Central memory CD8-positive, alpha-beta T cell (primary cell): ENCODE measurements around the gene TFEC.
"Not testable (repeated sequence)": the region's sequence is repeated elsewhere in the genome, so short reads cannot be mapped to it uniquely, and the experiment has no call there.

Experiments used
- ATAC-seq: fragments of 150-1000 bp; cut with Tn5 transposase; replicated peaks from 2 replicates; pipeline ENCODE4 v1.10.0; 2022; ENCODE audit warnings: mild to moderate bottlenecking, moderate FRiP score, moderate number of reproducible peaks; ENCODE audit not compliant: poor library complexity, severe bottlenecking; ENCODE audit errors: extremely low read depth
- DNase-seq, 2 donors: peaks; one replicate each; pipeline ENCODE4 v3.0.0; 2021; ENCODE audit warnings: low spot score in 2 of 2
- H3K27ac Mint-ChIP-seq: one replicate; pipeline ENCODE4 v1.8.0; 2022; ENCODE audit warnings: low read depth, mild to moderate bottlenecking, moderate library complexity, mixed read lengths
- H3K27me3 Mint-ChIP-seq: one replicate; pipeline ENCODE4 v1.8.0; 2022; ENCODE audit warnings: mixed read lengths
- H3K36me3 Mint-ChIP-seq: one replicate; pipeline ENCODE4 v1.8.0; 2022; ENCODE audit warnings: mild to moderate bottlenecking, moderate library complexity, mixed read lengths; ENCODE audit not compliant: insufficient read depth
- H3K4me1 Mint-ChIP-seq: one replicate; pipeline ENCODE4 v1.8.0; 2022; ENCODE audit warnings: mixed read lengths
- H3K4me3 Mint-ChIP-seq: one replicate; pipeline ENCODE4 v1.8.0; 2022; ENCODE audit warnings: mild to moderate bottlenecking, moderate library complexity, mixed read lengths
- H3K9me3 Mint-ChIP-seq: one replicate; pipeline ENCODE4 v1.8.0; 2022; ENCODE audit warnings: mixed read lengths

TFEC gene, protein sequence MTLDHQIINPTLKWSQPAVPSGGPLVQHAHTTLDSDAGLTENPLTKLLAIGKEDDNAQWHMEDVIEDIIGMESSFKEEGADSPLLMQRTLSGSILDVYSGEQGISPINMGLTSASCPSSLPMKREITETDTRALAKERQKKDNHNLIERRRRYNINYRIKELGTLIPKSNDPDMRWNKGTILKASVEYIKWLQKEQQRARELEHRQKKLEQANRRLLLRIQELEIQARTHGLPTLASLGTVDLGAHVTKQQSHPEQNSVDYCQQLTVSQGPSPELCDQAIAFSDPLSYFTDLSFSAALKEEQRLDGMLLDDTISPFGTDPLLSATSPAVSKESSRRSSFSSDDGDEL

DNA sequence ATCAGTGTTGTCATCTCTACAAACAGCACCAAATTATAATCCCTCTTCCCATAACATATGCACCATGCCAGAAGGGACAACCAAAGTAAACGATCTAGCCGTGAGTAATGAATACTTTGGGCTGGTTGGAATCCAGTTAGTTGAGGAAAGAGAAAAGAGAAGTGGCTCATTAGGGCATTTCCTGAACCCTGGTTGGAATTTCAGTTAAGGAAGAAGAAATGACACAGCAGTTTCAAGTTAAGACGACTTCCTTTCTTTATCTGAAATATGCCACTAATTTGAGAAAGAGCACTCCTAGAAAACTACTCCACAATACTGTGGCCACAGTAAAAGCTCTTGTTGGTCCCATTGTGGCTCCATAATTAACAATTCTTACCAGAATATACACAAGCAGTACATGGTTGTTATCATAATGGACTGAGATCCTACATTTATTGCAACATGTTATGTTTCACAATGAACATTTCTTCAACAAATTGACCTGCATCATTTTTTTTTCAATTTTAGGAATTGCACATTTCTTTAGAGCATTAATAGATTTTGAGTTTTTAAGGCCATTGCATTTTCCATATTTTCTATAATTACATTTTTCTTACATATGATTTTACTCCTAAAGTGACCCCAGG lies at the start of gene TFEC:
TFEC (minus strand) TSS at position 113 of the 626 bp plus-strand sequence. CDS start 46,322 bp downstream, outside the sequence.
- no peaks in the 10 kb centered on the region for H3K36me3 Mint-ChIP-seq
- DNase-seq, result no peak
- H3K4me3 Mint-ChIP-seq, result no peak within 1 kb of the TSS
- no peak within 1 kb of the TSS for H3K27ac Mint-ChIP-seq
- H3K27me3 Mint-ChIP-seq, result no peaks in the 10 kb centered on the region
- no peaks in the 10 kb centered on the region for H3K4me1 Mint-ChIP-seq
- H3K9me3 Mint-ChIP-seq, result peaks cover 10% of the 10 kb centered on the region
- no peak for ATAC-seq

DNA sequence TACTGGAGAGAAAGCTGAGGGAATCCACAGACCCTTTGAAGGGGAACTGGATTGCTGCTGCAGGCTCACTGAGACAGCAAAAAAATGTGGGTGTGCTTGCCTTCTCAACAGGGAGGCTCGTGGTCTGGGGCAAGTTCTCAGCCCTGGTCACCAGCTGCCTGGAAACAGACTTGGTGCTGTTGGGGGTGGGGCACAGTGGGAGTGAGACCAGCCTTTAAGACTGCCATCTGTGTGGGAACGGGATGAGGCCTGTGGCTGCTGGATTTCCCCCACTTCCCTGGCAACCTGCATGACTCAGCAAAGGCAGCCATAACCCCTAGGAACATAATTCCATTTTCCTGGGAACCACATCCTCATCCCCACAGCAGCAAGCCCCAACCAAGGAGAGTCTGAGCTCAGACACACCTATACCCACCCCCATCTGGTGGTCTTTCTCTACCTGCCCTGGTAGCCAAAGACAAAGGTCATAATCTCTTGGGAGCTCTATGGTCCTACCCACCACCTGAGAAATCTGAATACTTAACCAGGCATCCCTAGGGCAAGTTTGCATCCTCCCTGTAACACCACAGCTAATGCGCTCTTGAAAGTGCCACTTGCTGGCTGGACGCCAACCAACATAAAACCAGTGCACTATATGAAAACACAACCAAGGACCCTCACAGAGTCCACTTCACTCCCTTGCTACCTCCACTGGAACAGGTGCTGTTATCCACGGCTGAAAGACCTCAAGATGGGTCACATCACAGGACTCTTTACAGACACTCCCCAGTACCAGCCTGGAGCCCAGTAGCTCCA lies 45.0 kb upstream of the TFEC start:
- Mint-ChIP-seq H3K4me3 (no peak overlapping the region), H3K27me3 (no peaks in the 10 kb centered on the region), H3K36me3 (no peaks in the 10 kb centered on the region), H3K27ac (no peak overlapping the region), H3K4me1 (no peaks in the 10 kb centered on the region), H3K9me3 (no peaks in the 10 kb centered on the region)
- no peak for DNase-seq
- ATAC-seq, result no peak

DNA sequence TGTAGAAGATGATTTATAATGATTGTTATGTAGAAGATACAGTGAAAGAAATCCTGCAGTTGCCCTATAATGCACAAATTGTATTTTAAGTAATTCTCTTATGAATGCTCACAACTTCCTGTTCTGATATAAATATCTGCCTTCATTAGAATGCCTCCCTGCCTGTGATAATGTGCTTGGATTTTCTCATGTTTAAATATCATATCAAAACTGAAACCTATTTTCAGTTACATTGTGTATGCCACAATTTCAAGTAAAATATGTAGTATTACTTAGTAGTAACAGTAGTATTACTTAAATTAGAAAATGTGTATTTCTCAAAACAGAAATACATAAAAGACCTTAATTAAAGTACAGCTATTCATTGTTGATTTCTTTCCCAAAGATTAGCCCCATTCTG lies 41.1 kb upstream of the TFEC start:
- no peaks in the 10 kb centered on the region for H3K36me3 Mint-ChIP-seq
- no peak for DNase-seq
- no peak overlapping the region for H3K27ac Mint-ChIP-seq
- no peak for ATAC-seq
- no peaks in the 10 kb centered on the region for H3K4me1 Mint-ChIP-seq
- H3K27me3 Mint-ChIP-seq, result no peaks in the 10 kb centered on the region
- H3K9me3 Mint-ChIP-seq, result no peaks in the 10 kb centered on the region
- no peak overlapping the region for H3K4me3 Mint-ChIP-seq

DNA sequence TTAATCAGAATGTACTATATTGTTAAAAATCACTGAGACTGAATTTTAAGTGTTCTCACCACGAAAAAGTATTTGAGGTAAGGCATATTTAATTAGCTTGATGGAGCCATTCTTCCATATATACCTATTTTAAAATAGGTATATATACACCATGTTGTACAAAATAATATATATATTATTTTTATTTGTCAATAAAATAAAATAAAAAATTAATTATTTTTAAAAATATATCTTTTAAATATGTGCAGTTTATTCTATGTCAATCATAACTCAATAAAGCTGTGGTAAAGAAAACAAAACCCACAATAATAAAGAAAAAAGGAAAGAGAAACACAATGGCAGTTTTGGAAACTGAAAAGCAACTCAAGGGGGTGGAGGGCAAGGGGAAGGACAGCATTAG lies 33.6 kb upstream of the TFEC start:
- DNase-seq (no peak), ATAC-seq (no peak)
- no peak overlapping the region for H3K4me3 Mint-ChIP-seq
- no peak overlapping the region for H3K27ac Mint-ChIP-seq
- no peaks in the 10 kb centered on the region for H3K4me1 Mint-ChIP-seq
- H3K27me3 Mint-ChIP-seq, result no peaks in the 10 kb centered on the region
- no peaks in the 10 kb centered on the region for H3K36me3 Mint-ChIP-seq
- no peaks in the 10 kb centered on the region for H3K9me3 Mint-ChIP-seq

DNA sequence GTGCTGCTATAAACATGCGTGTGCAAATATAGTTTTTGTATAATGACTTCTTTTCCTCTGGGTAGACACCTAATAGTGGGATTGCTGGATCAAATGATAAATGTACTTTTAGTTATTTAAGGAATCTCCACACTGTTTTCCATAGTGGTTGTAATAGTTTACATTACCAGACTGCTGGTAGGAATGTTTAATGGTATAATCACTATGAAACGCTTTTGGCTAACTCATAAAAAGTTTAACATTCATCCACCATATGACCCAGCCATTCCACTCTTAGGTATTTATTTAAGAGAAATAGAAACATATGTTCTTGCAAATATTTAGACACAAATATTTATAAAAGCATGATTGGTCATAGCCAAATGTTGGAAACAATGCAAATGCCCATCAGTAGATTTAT lies 32.1 kb upstream of the TFEC start:
- Mint-ChIP-seq H3K4me1 (no peaks in the 10 kb centered on the region), H3K4me3 (no peak overlapping the region), H3K27ac (no peak overlapping the region), H3K9me3 (no peaks in the 10 kb centered on the region), H3K36me3 (no peaks in the 10 kb centered on the region), H3K27me3 (no peaks in the 10 kb centered on the region)
- no peak for DNase-seq
- ATAC-seq, result no peak

DNA sequence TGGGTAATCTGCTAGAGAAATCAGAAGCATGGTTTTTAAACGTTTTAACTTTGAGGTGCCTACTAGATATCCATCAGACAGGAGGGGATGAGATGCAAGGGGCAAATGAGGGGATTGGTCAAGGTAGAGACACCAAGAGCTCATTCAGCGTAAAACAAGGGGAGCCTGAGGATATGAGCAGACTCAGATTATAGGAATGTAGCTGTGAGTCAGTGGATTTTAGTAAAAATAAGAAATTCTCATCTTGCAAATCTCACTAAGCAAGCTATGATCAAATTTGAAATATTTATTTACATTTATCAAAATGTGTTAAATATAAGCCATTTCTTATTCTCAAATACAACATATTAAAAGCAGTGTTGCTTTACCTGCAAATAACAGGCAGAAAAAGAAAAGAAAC lies 21.4 kb upstream of the TFEC start:
- ATAC-seq, result no peak
- Mint-ChIP-seq H3K9me3 (no peaks in the 10 kb centered on the region), H3K4me3 (no peak overlapping the region), H3K27me3 (no peaks in the 10 kb centered on the region), H3K36me3 (no peaks in the 10 kb centered on the region), H3K4me1 (no peaks in the 10 kb centered on the region), H3K27ac (no peak overlapping the region)
- no peak for DNase-seq

DNA sequence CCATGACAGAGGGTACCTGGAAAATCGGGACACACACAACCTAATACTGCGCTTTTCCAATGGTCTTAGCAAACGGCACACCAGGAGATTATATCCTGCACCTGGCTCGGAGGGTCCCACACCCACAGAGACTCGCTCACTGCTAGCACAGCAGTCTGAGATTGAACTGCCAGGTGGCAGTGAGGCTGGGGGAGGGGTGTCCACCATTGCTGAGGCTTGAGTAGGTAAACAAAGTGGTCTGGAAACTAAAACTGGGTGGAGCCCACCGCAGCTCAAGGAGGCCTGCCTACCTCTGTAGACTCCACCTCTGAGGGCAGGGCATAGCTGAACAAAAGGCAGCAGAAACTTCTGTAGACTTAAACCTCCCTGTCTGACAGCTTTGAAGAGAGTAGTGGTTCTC lies 16.7 kb upstream of the TFEC start:
- not testable (repeated sequence) for H3K4me1 Mint-ChIP-seq, DNase-seq, ATAC-seq, H3K27me3 Mint-ChIP-seq, H3K27ac Mint-ChIP-seq, H3K9me3 Mint-ChIP-seq, H3K4me3 Mint-ChIP-seq, H3K36me3 Mint-ChIP-seq

DNA sequence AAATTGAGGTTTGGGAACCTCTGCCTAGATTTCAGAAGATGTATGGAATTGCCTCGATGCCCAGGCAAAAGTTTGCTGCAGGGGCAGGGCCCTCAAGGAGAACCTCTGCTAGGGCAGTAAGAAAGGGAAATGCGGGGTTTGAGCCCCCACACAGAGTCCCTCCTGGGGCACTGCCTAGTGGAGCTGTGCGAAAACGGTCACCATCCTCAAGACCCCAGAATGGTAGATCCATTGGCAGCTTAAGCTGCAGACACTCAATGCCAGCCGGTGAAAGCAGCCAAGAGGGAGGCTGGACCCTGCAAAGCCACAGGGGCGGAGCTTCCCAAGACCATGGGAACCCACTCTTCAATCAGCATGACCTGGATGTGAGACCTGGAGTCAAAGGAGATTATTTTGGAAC lies 15.0 kb upstream of the TFEC start:
- no peaks in the 10 kb centered on the region for H3K9me3 Mint-ChIP-seq
- H3K36me3 Mint-ChIP-seq, result no peaks in the 10 kb centered on the region
- no peak overlapping the region for H3K4me3 Mint-ChIP-seq
- DNase-seq (no peak), ATAC-seq (no peak)
- no peak overlapping the region for H3K27ac Mint-ChIP-seq
- H3K4me1 Mint-ChIP-seq, result no peaks in the 10 kb centered on the region
- no peaks in the 10 kb centered on the region for H3K27me3 Mint-ChIP-seq

DNA sequence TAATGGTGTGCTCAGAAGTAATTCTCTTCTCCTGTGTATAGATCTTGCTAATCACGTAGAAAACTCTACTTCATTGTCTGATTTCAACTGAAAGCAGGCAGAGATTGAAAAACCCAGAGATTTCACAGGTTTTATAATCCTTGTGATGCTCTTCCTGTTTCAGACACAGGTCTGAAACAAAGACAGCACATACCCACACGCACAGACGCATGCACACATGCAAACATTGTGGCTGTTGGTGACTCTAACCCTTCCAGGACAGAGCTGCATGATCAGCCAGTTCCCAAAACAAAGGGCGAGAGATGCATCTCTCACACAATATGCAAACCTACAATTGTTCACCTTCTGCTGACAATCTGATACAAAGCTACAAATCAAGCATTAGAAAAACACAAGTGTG lies 11.1 kb upstream of the TFEC start:
- no peak for DNase-seq
- no peaks in the 10 kb centered on the region for H3K9me3 Mint-ChIP-seq
- no peaks in the 10 kb centered on the region for H3K36me3 Mint-ChIP-seq
- H3K4me1 Mint-ChIP-seq, result no peaks in the 10 kb centered on the region
- no peak overlapping the region for H3K4me3 Mint-ChIP-seq
- no peaks in the 10 kb centered on the region for H3K27me3 Mint-ChIP-seq
- no peak overlapping the region for H3K27ac Mint-ChIP-seq
- ATAC-seq, result no peak

DNA sequence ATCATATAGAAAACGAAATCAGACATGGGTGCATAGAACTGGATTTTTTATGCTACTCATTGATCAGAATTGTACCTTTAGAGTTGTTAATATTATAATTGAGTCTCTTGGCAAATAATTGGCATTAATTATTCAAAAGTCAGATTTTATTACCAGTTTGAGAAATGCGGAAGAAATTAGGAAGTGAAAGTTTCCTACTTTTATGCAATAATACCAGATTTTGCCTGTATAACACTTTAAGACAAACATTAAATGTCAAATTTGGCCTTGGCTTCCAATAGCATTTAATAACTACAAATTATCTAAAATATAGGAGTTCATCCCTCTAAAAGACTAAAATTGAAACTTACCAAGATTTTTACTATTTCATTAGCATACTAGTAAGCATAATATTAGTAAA lies 6.8 kb upstream of the TFEC start:
- Mint-ChIP-seq H3K4me1 (no peaks in the 10 kb centered on the region), H3K27ac (no peak overlapping the region), H3K36me3 (no peaks in the 10 kb centered on the region), H3K27me3 (no peaks in the 10 kb centered on the region), H3K4me3 (no peak overlapping the region), H3K9me3 (no peaks in the 10 kb centered on the region)
- ATAC-seq (no peak), DNase-seq (no peak)

DNA sequence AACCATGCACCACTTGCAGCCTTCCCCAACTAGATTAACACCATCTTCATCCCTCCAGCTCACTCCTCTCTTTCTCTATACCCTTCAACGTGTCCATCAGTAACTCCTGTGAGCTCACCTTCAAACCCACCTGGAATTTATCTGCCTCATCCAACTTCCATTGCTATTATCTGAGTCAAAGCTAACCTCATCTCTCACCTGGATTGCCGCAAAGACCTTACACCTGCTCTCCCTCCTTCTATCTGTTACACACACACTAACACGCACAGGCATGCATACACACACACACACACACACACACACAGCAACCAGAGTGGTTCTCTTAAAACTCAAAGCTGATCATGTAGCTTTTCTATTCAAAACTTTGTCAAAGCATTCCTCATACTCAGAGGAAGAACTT lies 3.8 kb upstream of the TFEC start:
- no peaks in the 10 kb centered on the region for H3K9me3 Mint-ChIP-seq
- H3K4me3 Mint-ChIP-seq, result no peak overlapping the region
- no peaks in the 10 kb centered on the region for H3K27me3 Mint-ChIP-seq
- H3K4me1 Mint-ChIP-seq, result no peaks in the 10 kb centered on the region
- H3K27ac Mint-ChIP-seq, result no peak overlapping the region
- no peak for ATAC-seq
- no peaks in the 10 kb centered on the region for H3K36me3 Mint-ChIP-seq
- no peak for DNase-seq

DNA sequence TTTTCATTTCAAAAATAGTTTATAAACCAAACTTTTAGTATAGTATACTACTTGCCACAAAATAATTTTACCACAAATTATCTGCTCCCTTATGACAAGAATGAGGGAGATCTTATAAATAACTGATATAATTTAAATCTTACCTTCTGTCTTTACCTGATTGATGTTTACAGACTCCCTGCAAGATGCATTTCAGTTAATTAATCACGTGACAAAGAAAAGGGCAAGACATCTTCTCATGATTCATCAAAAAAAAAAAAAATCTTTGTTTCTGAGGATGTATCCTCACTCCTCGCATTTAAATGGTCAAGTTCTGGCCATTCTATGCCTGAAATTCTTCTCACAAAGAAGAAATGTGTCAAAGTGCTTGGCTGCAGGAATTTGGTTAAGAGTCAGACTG lies 2.3 kb upstream of the TFEC start:
- no peak for ATAC-seq
- H3K27ac Mint-ChIP-seq, result no peak overlapping the region
- H3K4me3 Mint-ChIP-seq, result no peak overlapping the region

DNA sequence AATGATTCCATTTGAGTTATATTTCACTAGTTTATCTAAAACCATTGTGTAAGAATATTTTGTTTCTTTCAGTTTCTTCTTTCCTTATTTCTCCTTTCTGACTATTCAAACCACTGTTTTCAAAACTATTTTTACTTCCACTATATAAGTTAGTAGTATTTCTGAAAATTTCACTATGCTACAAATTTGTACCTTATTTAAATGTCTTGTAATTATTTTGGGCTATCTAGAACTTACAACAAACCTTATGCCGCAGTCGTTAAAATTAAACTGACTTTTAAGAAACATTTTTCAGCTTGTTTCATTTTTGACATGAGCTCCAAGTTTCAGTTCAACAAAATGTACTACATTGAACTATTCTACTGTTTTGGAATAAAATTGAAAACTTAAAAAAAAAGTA lies 1.8 kb downstream of the TFEC start:
- Mint-ChIP-seq H3K9me3 (peaks cover 10% of the 10 kb centered on the region), H3K27ac (no peak overlapping the region), H3K4me3 (no peak overlapping the region), H3K4me1 (no peaks in the 10 kb centered on the region), H3K36me3 (no peaks in the 10 kb centered on the region), H3K27me3 (no peaks in the 10 kb centered on the region)
- ATAC-seq, result no peak
- no peak for DNase-seq

More for the DNA sequence above, 2.3 kb upstream of the TFEC start:
- DNase-seq, result no peak
- H3K27me3 Mint-ChIP-seq, result no peaks in the 10 kb centered on the region
- no peaks in the 10 kb centered on the region for H3K36me3 Mint-ChIP-seq
- no peaks in the 10 kb centered on the region for H3K4me1 Mint-ChIP-seq
- no peaks in the 10 kb centered on the region for H3K9me3 Mint-ChIP-seq
